OCI-LY3 (cell line): Measurements from ENCODE around the gene SUMF1.

Experiments used
- H2AFZ ChIP-seq: fragments of 200-600, 300-600 bp; shearing (Covaris generic); 2 replicates; pipeline ENCODE4 v1.6.0; 2014; ENCODE audit warnings: antibody characterized with exemption, low read depth, low read length
- H3K27ac ChIP-seq: fragments of 200-600, 300-600 bp; sonication (generic); 2 replicates; pipeline ENCODE4 v1.5.1; 2014; ENCODE audit warnings: mild to moderate bottlenecking, low read length, moderate library complexity, mixed read lengths
- H3K27me3 ChIP-seq: fragments of 200-600, 300-600 bp; sonication (generic); 2 replicates; pipeline ENCODE4 v1.6.1; 2014; ENCODE audit warnings: low read depth, low read length, mixed read lengths
- H3K36me3 ChIP-seq: fragments of 200-600, 300-600 bp; sonication (generic); replicated peaks from 2 replicates; pipeline ENCODE3; 2014; ENCODE audit warnings: low read depth, low read length, mixed read lengths
- H3K4me1 ChIP-seq: fragments of 300-600, 200-600 bp; sonication (generic); 2 replicates; pipeline ENCODE4 v1.6.1; 2014; ENCODE audit warnings: low read length, mixed read lengths
- H3K4me2 ChIP-seq: fragments of 200-600, 300-600 bp; sonication (generic); 2 replicates; pipeline ENCODE4 v1.6.1; 2014; ENCODE audit warnings: low read length, mixed read lengths
- H3K4me3 ChIP-seq: fragments of 300-600, 200-600 bp; sonication (generic); 2 replicates; pipeline ENCODE4 v1.5.1; 2014; ENCODE audit warnings: antibody characterized with exemption, mild to moderate bottlenecking, low read length, moderate library complexity
- H3K79me2 ChIP-seq: fragments of 300-600, 200-600 bp; shearing (Covaris generic); 2 replicates; pipeline ENCODE4 v1.6.1; 2014; ENCODE audit warnings: mild to moderate bottlenecking, low read length, mixed read lengths
- H3K9ac ChIP-seq: fragments of 300-600, 200-600 bp; shearing (Covaris generic); 2 replicates; pipeline ENCODE4 v1.6.0; 2014; ENCODE audit warnings: mild to moderate bottlenecking, low read length, moderate library complexity
- H3K9me3 ChIP-seq: fragments of 200-600, 300-600 bp; shearing (Covaris generic); 2 replicates; pipeline ENCODE4 v1.6.1; 2014; ENCODE audit warnings: low read length, mixed read lengths; ENCODE audit not compliant: insufficient read depth
- H4K20me1 ChIP-seq: fragments of 200-600, 300-600 bp; sonication (generic); 2 replicates; pipeline ENCODE4 v1.6.1; 2016; ENCODE audit warnings: low read length, mixed read lengths; ENCODE audit not compliant: insufficient read depth
- EZH2phosphoT487 ChIP-seq: fragments of 200-600 bp; shearing (Covaris generic); IDR thresholded peaks from 2 replicates; pipeline ENCODE4 v1.6.1; 2018; ENCODE audit warnings: antibody characterized with exemption, mixed run types, low read depth
- TF ChIP-seq, protein P1 (sequence below): fragments of 200-600, 300-600 bp; sonication (generic); IDR thresholded peaks from 2 replicates; pipeline ENCODE4 v1.5.1; 2014; ENCODE audit warnings: antibody characterized with exemption, low read length, low read depth

The SUMF1 gene

GRCh38 chr3:4476496-4476895, 9.4 kb upstream of the SUMF1 start:
- no peaks in the 10 kb centered on the region for H4K20me1 ChIP-seq

GRCh38 chr3:4475804-4476203, 8.7 kb upstream of the SUMF1 start:
- Histone ChIP-seq H2AFZ (no peak overlapping the region), H3K27ac (no peak overlapping the region), H3K79me2 (no peaks in the 10 kb centered on the region), H3K4me1 (peaks cover 16% of the 10 kb centered on the region), H3K27me3 (peaks cover 50% of the 10 kb centered on the region), H3K36me3 (no peaks in the 10 kb centered on the region), H4K20me1 (no peaks in the 10 kb centered on the region), H3K4me3 (no peak overlapping the region), H3K9ac (no peak overlapping the region), H3K9me3 (no peaks in the 10 kb centered on the region), H3K4me2 (no peak overlapping the region)
- TF ChIP-seq, protein P1, sequence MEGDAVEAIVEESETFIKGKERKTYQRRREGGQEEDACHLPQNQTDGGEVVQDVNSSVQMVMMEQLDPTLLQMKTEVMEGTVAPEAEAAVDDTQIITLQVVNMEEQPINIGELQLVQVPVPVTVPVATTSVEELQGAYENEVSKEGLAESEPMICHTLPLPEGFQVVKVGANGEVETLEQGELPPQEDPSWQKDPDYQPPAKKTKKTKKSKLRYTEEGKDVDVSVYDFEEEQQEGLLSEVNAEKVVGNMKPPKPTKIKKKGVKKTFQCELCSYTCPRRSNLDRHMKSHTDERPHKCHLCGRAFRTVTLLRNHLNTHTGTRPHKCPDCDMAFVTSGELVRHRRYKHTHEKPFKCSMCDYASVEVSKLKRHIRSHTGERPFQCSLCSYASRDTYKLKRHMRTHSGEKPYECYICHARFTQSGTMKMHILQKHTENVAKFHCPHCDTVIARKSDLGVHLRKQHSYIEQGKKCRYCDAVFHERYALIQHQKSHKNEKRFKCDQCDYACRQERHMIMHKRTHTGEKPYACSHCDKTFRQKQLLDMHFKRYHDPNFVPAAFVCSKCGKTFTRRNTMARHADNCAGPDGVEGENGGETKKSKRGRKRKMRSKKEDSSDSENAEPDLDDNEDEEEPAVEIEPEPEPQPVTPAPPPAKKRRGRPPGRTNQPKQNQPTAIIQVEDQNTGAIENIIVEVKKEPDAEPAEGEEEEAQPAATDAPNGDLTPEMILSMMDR, result no peak
- no peak for TF ChIP-seq EZH2phosphoT487

More at GRCh38 chr3:4476496-4476895, 9.4 kb upstream of the SUMF1 start:
- Histone ChIP-seq H3K4me2 (no peak overlapping the region), H3K27me3 (peaks cover 50% of the 10 kb centered on the region), H3K27ac (no peak overlapping the region), H2AFZ (no peak overlapping the region), H3K9ac (no peak overlapping the region), H3K9me3 (no peaks in the 10 kb centered on the region), H3K4me3 (no peak overlapping the region), H3K4me1 (peaks cover 16% of the 10 kb centered on the region), H3K79me2 (no peaks in the 10 kb centered on the region), H3K36me3 (no peaks in the 10 kb centered on the region)
- TF ChIP-seq, protein P1, result no peak
- TF ChIP-seq EZH2phosphoT487, result no peak

DNA sequence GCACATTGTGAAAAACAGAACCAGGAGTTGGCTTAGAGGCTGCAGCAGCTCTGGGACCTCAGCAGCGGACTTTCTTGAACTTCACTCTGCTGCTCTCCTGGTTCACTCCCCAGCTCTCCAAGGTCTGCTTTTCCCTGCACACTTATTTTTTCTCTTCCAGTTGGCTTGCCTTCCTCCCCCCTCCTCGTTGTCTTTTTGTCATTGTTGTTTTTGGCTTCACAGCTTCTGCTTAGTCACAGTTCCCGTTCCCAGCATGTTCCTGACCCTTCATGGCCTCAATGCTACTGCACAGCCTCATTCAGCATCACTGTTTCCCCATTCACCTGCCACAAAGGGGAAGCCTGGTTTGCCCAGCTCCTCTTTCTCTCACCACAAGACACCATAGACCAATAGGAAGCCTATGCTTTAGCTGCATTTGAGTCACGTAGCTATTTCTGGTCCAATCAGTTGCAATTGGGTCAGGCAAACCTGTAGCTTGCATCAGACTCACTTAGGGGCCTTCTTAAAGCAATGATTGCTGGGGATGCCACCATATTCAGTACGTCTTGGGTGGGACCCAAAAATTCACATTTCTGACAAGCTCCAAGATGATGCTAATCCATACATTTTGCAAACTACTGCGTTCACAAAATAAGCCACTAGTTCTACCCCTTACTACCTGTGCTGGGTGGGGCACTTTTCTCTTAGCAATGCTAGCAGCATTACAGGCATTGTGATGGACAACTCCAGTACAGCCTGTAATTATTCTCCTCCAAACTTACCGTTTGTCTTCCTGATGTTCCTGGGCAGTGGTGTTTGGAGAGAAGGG, 7.8 kb upstream of the SUMF1 start:
- Histone ChIP-seq H4K20me1 (no peaks in the 10 kb centered on the region), H3K9me3 (no peaks in the 10 kb centered on the region), H3K36me3 (no peaks in the 10 kb centered on the region), H3K4me2 (peak overlapping the region; percentile 55), H3K79me2 (no peaks in the 10 kb centered on the region), H3K4me3 (peak overlapping the region; percentile 37; the same call in 1 of the 2 replicates), H3K27me3 (peaks cover 51% of the 10 kb centered on the region), H3K4me1 (peaks cover 16% of the 10 kb centered on the region), H3K9ac (no peak overlapping the region), H2AFZ (no peak overlapping the region), H3K27ac (no peak overlapping the region)
- TF ChIP-seq, protein P1, result no peak
- no peak for TF ChIP-seq EZH2phosphoT487

DNA sequence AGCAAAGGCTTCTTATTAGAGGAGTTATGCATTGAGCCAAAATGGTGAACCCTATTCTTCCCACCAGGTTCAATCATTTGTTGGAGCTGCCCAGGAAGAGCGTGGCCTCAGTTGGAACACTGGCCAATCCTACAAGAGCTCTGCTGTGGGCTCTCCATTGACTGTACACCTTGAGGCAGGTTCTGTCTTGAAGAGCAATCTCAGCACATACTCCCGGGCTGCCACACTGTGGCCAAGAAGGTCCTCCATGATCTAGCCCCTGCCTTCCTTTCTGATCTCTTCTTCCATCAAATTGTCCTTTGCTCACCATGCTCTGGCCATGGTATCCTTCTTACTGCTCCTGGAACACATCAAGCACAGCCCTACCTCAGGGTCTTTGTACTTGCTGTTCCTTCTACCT, 5.7 kb upstream of the SUMF1 start:
- Histone ChIP-seq H4K20me1 (no peaks in the 10 kb centered on the region), H3K4me1 (peaks cover 16% of the 10 kb centered on the region), H3K9me3 (no peaks in the 10 kb centered on the region), H3K4me2 (no peak overlapping the region), H3K4me3 (no peak overlapping the region), H3K27me3 (peaks cover 45% of the 10 kb centered on the region), H3K9ac (no peak overlapping the region), H2AFZ (no peak overlapping the region), H3K36me3 (no peaks in the 10 kb centered on the region), H3K27ac (no peak overlapping the region), H3K79me2 (no peaks in the 10 kb centered on the region)
- no peak for TF ChIP-seq EZH2phosphoT487
- TF ChIP-seq, protein P1, result no peak
